ENCODE data around the gene NXN. TPM values are rescaled to one million over a fixed set of nuclear protein-coding genes. Genes with fewer than 3 reads are reported as not detected.
A peak's percentile ranks its signal among the peaks of the same experiment; 100 is the strongest.
"Not testable (repeated sequence)": the region's sequence is repeated elsewhere in the genome, so short reads cannot be mapped to it uniquely, and the experiment has no call there.

The NXN gene
- total RNA-seq, 6 donors from 2014 or later: 32.4 to 63.1 (median 52.2) TPM

DNA sequence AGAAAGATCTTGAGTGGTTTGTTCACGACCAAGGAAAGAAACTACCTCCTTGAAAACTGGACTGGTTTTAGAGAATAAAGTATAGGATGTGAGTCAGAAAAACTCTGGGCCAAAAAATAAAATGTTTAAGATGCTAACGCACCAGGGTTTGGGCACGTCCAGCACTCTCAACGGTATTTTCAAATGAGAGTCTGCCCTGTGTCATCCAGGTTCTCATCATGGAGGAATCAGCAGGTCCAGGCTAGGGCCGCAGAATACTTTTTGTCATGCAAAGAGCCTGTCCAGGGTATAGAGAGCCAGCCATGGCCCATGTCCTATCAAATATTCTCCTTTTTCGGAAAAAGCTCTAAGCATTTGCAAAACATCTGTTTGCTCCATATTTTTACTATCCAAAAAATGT lies 2.4 kb downstream of the NXN start:
- no peak overlapping the region for H3K4me3 ChIP-seq
- TF ChIP-seq, protein P1, sequence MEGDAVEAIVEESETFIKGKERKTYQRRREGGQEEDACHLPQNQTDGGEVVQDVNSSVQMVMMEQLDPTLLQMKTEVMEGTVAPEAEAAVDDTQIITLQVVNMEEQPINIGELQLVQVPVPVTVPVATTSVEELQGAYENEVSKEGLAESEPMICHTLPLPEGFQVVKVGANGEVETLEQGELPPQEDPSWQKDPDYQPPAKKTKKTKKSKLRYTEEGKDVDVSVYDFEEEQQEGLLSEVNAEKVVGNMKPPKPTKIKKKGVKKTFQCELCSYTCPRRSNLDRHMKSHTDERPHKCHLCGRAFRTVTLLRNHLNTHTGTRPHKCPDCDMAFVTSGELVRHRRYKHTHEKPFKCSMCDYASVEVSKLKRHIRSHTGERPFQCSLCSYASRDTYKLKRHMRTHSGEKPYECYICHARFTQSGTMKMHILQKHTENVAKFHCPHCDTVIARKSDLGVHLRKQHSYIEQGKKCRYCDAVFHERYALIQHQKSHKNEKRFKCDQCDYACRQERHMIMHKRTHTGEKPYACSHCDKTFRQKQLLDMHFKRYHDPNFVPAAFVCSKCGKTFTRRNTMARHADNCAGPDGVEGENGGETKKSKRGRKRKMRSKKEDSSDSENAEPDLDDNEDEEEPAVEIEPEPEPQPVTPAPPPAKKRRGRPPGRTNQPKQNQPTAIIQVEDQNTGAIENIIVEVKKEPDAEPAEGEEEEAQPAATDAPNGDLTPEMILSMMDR (IDR thresholded peaks at IDR 0.05): no peak
- TF ChIP-seq POLR2A (IDR thresholded peaks at IDR 0.05): no peak
- no peak for TF ChIP-seq EP300 (IDR thresholded peaks at IDR 0.05)
- no peak for TF ChIP-seq POLR2AphosphoS5 (IDR thresholded peaks at IDR 0.05)
- peaks cover 15 to 44% (median 23%) of the 10 kb centered on the region in 4 donors for H3K4me1 ChIP-seq
- H3K36me3 ChIP-seq: no peaks in the 10 kb centered on the region
- ATAC-seq (ENCODE audit: low FRiP score in 2 of 2) (no peak), DNase-seq (no peak)
- WGBS, 2 donors: 86 to 92% methylated on average over 6 of the region's 6 CpGs
- no peak overlapping the region for H3K27ac ChIP-seq
- no peaks in the 10 kb centered on the region for H3K9me3 ChIP-seq
- peaks cover 0 to 4% (median 0%) of the 10 kb centered on the region in 4 donors for H3K27me3 ChIP-seq

GRCh38 chr17:976312-976711 lies 3.3 kb downstream of the NXN start:
- H3K4me1 ChIP-seq: peaks cover 15 to 44% (median 23%) of the 10 kb centered on the region in 4 donors
- no peak for ATAC-seq (ENCODE audit: low FRiP score in 2 of 2)
- H3K27me3 ChIP-seq: peaks cover 0 to 4% (median 0%) of the 10 kb centered on the region in 4 donors
- H3K27ac ChIP-seq: no peak overlapping the region
- no peaks in the 10 kb centered on the region for H3K9me3 ChIP-seq
- no peak for DNase-seq
- H3K36me3 ChIP-seq: no peaks in the 10 kb centered on the region
- WGBS, 2 donors: 93 to 96% methylated on average over 6 of the region's 6 CpGs
- TF ChIP-seq EP300 (IDR thresholded peaks at IDR 0.05) (no peak), POLR2AphosphoS5 (IDR thresholded peaks at IDR 0.05) (no peak), POLR2A (IDR thresholded peaks at IDR 0.05) (no peak)
- TF ChIP-seq, protein P1 (IDR thresholded peaks at IDR 0.05): no peak
- no peak overlapping the region for H3K4me3 ChIP-seq

GRCh38 chr17:975371-975915 lies 4.1 kb downstream of the NXN start:
- Histone ChIP-seq H3K27me3 (peaks cover 0 to 4% (median 0%) of the 10 kb centered on the region in 4 donors), H3K9me3 (no peaks in the 10 kb centered on the region), H3K4me1 (peaks cover 14 to 35% (median 18%) of the 10 kb centered on the region in 4 donors), H3K36me3 (no peaks in the 10 kb centered on the region), H3K27ac (no peak overlapping the region), H3K4me3 (no peak overlapping the region)
- WGBS, 2 donors: 52% methylated on average over 5 of the region's 5 CpGs
- DNase-seq (no peak), ATAC-seq (ENCODE audit: low FRiP score in 2 of 2) (no peak)
- TF ChIP-seq EP300 (IDR thresholded peaks at IDR 0.05) (no peak), POLR2A (IDR thresholded peaks at IDR 0.05) (no peak), POLR2AphosphoS5 (IDR thresholded peaks at IDR 0.05) (no peak)
- TF ChIP-seq, protein P1 (IDR thresholded peaks at IDR 0.05): no peak

- not testable (repeated sequence) for H3K27me3 ChIP-seq; H3K36me3 ChIP-seq; DNase-seq; H3K9me3 ChIP-seq; H3K27ac ChIP-seq; ATAC-seq (ENCODE audit: low FRiP score in 2 of 2); H3K4me3 ChIP-seq
- WGBS, 2 donors: 95 to 100% methylated on average over 2 of the region's 2 CpGs
- H3K4me1 ChIP-seq: peaks cover 9 to 33% (median 13%) of the 10 kb centered on the region in 4 donors
These were observed 4.8 kb downstream of the NXN start for GRCh38 chr17:974778-975177.

DNA sequence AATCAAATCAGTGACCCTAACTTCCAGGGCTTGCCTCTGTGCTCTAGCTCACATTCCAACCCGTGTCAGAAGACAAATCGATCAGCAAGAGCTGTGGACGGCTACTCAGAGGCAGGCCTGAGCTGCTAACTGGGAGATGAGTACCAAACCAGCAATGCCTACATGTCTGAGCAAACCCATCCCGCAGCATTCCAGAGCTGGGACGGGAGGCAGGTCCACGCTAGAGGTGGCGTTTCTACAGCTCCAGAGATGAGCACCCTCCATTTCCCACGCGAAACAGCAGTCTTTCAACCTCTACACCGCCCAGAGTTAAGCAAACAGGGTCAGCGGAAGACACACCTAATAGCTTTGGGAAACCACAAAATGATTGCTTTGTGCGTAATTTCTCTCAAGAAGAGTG lies 6.5 kb downstream of the NXN start:
- Histone ChIP-seq H3K36me3 (no peaks in the 10 kb centered on the region), H3K27ac (no peak overlapping the region), H3K4me3 (no peak overlapping the region), H3K27me3 (no peaks in the 10 kb centered on the region), H3K4me1 (peaks cover 4 to 33% (median 7%) of the 10 kb centered on the region in 4 donors), H3K9me3 (no peaks in the 10 kb centered on the region)
- TF ChIP-seq POLR2A (IDR thresholded peaks at IDR 0.05) (no peak), EP300 (IDR thresholded peaks at IDR 0.05) (no peak), POLR2AphosphoS5 (IDR thresholded peaks at IDR 0.05) (no peak)
- TF ChIP-seq, protein P1 (IDR thresholded peaks at IDR 0.05): no peak
- 78 to 83% methylated on average over 12 of the region's 12 CpGs for WGBS, 2 donors
- ATAC-seq (ENCODE audit: low FRiP score in 2 of 2) (peak in 1 of 2 donors; percentile 19), DNase-seq (no peak)

DNA sequence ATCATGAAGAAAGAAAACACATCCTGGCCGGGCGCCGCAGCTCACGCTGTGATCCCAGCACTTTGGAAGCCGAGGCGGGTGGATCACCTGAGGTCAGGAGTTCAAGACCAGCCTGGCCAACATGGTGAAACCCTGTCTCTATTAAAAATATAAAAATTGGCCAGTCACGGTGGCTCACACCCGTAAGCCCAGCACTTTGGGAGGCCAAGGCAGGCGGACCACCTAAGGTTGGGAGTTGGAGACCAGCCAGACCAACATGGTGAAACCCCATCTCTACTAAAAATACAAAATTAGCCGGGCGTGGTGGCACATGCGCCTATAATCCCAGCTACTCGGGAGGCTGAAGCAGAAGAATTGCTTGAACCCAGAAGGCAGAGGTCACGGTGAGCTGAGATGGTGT lies 7.7 kb downstream of the NXN start:
- not testable (repeated sequence) for H3K4me3 ChIP-seq; DNase-seq; H3K36me3 ChIP-seq; ATAC-seq (ENCODE audit: low FRiP score in 2 of 2); H3K27ac ChIP-seq; H3K27me3 ChIP-seq; H3K9me3 ChIP-seq
- H3K4me1 ChIP-seq: peaks cover 0 to 25% (median 4%) of the 10 kb centered on the region in 4 donors
- 93 to 94% methylated on average over 14 of the region's 14 CpGs for WGBS, 2 donors

Data from upper lobe of left lung (tissue), 6 donors.